IMR-90 (cell line): ENCODE measurements around the gene TBC1D22A. TPM values are rescaled to one million over a fixed set of nuclear protein-coding genes. Genes with fewer than 3 reads are reported as not detected.

Source experiments
- ATAC-seq: fragments of 200-7000 bp; cut with Tn5 transposase; 2 replicates; pipeline ENCODE4 v1.9.1; 2020; ENCODE audit warnings: low read depth, mild to moderate bottlenecking, moderate library complexity
- BruUV-seq: library from RNA; stranded (reverse); fragments of 400-500 nt; replicated peaks from 2 replicates; lab custom pipeline; 2021; lab: Mats Ljungman, UMichigan
- CTCF ChIA-PET: fragments of 300-600 bp; formaldehyde crosslinking; extraction: SDS; loops from one replicate; lab custom pipeline; 2021; ENCODE audit warnings: antibody characterized with exemption; lab: Yijun Ruan, JAX
- POLR2A ChIA-PET: fragments of 300-600 bp; sonication (Branson Sonifier 250); formaldehyde crosslinking; loops from one replicate; lab custom pipeline; 2022; ENCODE audit warnings: antibody characterized with exemption; ENCODE audit not compliant: unreplicated experiment; lab: Charles Lee
- DNase-seq: peaks from one replicate; pipeline ENCODE4 v3.0.0; 2013
- H2AFZ ChIP-seq: replicated peaks from 2 replicates; pipeline ENCODE3; 2013; ENCODE audit warnings: low read length, mild to moderate bottlenecking; ENCODE audit not compliant: poor library complexity
- H2AK5ac ChIP-seq: 2 replicates; pipeline ENCODE4 v1.6.1; 2013; ENCODE audit warnings: low read depth, low read length, inconsistent platforms
- H2AK9ac ChIP-seq: replicated peaks from 2 replicates; pipeline ENCODE3; 2013; ENCODE audit warnings: mild to moderate bottlenecking, low read depth, low read length, moderate library complexity; ENCODE audit not compliant: poor library complexity
- H2BK120ac ChIP-seq: 2 replicates; pipeline ENCODE4 v1.6.1; 2013; ENCODE audit warnings: low read depth, low read length, inconsistent platforms
- H2BK15ac ChIP-seq: 3 replicates; pipeline ENCODE4 v1.6.1; 2013; ENCODE audit warnings: low read depth, low read length, inconsistent platforms
- H2BK20ac ChIP-seq: 2 replicates; pipeline ENCODE4 v1.6.1; 2013; ENCODE audit warnings: low read depth, mild to moderate bottlenecking, inconsistent platforms, low read length, moderate library complexity
- H2BK5ac ChIP-seq: 2 replicates; pipeline ENCODE4 v1.6.1; 2013; ENCODE audit warnings: mild to moderate bottlenecking, low read depth, low read length, inconsistent platforms; ENCODE audit not compliant: poor library complexity, severe bottlenecking
- H3K14ac ChIP-seq: replicated peaks from 2 replicates; pipeline ENCODE4 v1.6.1; 2013; ENCODE audit warnings: low read depth, low read length, inconsistent platforms
- H3K18ac ChIP-seq: 2 replicates; pipeline ENCODE4 v1.6.1; 2013; ENCODE audit warnings: low read depth, low read length, control low read depth
- H3K23ac ChIP-seq: 2 replicates; pipeline ENCODE4 v1.6.1; 2013; ENCODE audit warnings: low read depth, low read length, inconsistent platforms
- H3K27ac ChIP-seq: 2 replicates; pipeline ENCODE4 v1.5.1; 2013; ENCODE audit warnings: mild to moderate bottlenecking, control low read depth, low read length; ENCODE audit not compliant: insufficient read depth
- H3K27me3 ChIP-seq: 2 replicates; pipeline ENCODE4 v1.6.1; 2013; ENCODE audit warnings: low read length; ENCODE audit not compliant: control insufficient read depth, insufficient read depth
- H3K36me3 ChIP-seq: 2 replicates; pipeline ENCODE4 v1.6.1; 2013; ENCODE audit warnings: low read length, mixed read lengths; ENCODE audit not compliant: control insufficient read depth, insufficient read depth
- H3K4ac ChIP-seq: 2 replicates; pipeline ENCODE4 v1.6.1; 2013; ENCODE audit warnings: low read depth, low read length, inconsistent platforms
- H3K4me1 ChIP-seq: 2 replicates; pipeline ENCODE4 v1.6.1; 2013; ENCODE audit warnings: low read length, mixed read lengths; ENCODE audit not compliant: control insufficient read depth, insufficient read depth
- H3K4me2 ChIP-seq: 2 replicates; pipeline ENCODE4 v1.6.1; 2013; ENCODE audit warnings: low read depth, mild to moderate bottlenecking, control low read depth, low read length, moderate library complexity
- H3K4me3 ChIP-seq: 2 replicates; pipeline ENCODE4 v1.5.1; 2013; ENCODE audit warnings: low read depth, mild to moderate bottlenecking, control low read depth, low read length, moderate library complexity; ENCODE audit not compliant: insufficient read depth
- H3K56ac ChIP-seq: 2 replicates; pipeline ENCODE4 v1.6.1; 2013; ENCODE audit warnings: low read length, inconsistent platforms; ENCODE audit not compliant: insufficient read depth; ENCODE audit errors: extremely low read depth
- H3K79me1 ChIP-seq, 2 experiments: 2 replicates each; pipeline ENCODE4 v1.6.1; 2013; ENCODE audit warnings: low read length in 2 of 2, inconsistent platforms in 1 of 2, low read depth in 1 of 2
- H3K9ac ChIP-seq: 2 replicates; pipeline ENCODE4 v1.6.1; 2013; ENCODE audit warnings: low read depth, low read length, control low read depth
- H3K9me1 ChIP-seq: 2 replicates; pipeline ENCODE4 v1.6.1; 2013; ENCODE audit warnings: low read length, inconsistent platforms; ENCODE audit not compliant: insufficient read depth
- H3K9me3 ChIP-seq: 2 replicates; pipeline ENCODE4 v1.6.1; 2013; ENCODE audit warnings: low read length; ENCODE audit not compliant: control insufficient read depth, insufficient read depth
- H4K20me1 ChIP-seq: 2 replicates; pipeline ENCODE4 v1.6.1; 2013; ENCODE audit warnings: low read length, inconsistent platforms; ENCODE audit not compliant: insufficient read depth
- H4K5ac ChIP-seq: 2 replicates; pipeline ENCODE4 v1.6.1; 2013; ENCODE audit warnings: mild to moderate bottlenecking, low read depth, low read length, control low read depth
- H4K8ac ChIP-seq, 2 experiments: 2 replicates each; pipeline ENCODE4 v1.6.1; 2013; ENCODE audit warnings: low read depth in 2 of 2, low read length in 2 of 2, control low read depth in 1 of 2, inconsistent platforms in 1 of 2
- H4K91ac ChIP-seq: 2 replicates; pipeline ENCODE4 v1.6.1; 2013; ENCODE audit warnings: low read depth, low read length, inconsistent platforms; ENCODE audit not compliant: insufficient read depth
- FOS ChIP-seq: fragments of 150-350 bp; IDR thresholded peaks from 2 replicates; pipeline ENCODE4 v1.6.1; 2016; ENCODE audit warnings: low read depth, low read length
- MAFK ChIP-seq: IDR thresholded peaks from 2 replicates; pipeline ENCODE4 v1.6.1; 2012; ENCODE audit warnings: low read depth, low read length, improper control_type of control experiment
- POLR2A ChIP-seq: IDR thresholded peaks from 2 replicates; pipeline ENCODE4 v1.6.1; 2012; ENCODE audit warnings: mild to moderate bottlenecking, low read depth, low read length
- RAD21 ChIP-seq: IDR thresholded peaks from 2 replicates; pipeline ENCODE4 v1.6.1; 2012; ENCODE audit warnings: low read length, improper control_type of control experiment
- SMC3 ChIP-seq: fragments of 150-350 bp; IDR thresholded peaks from 2 replicates; pipeline ENCODE4 v1.6.1; 2016; ENCODE audit warnings: low read depth, mild to moderate bottlenecking, antibody characterized with exemption, low read length, moderate library complexity
- WGBS, 2 experiments: methylation state at CpG; one replicate each; pipeline versions ENCODE4 v1.1.5 to v1.1.7; 2013; ENCODE audit warnings: missing lambda C conversion rate in 2 of 2; ENCODE audit not compliant: insufficient read length in 1 of 2; ENCODE audit errors: extremely low coverage in 2 of 2; 5-methylcytosine and 5-hydroxymethylcytosine counted together
- dilution Hi-C: fragments of 300-500 bp; cut with HindIII; formaldehyde crosslinking; loops from one replicate; pipeline ENCODE4 v1.14.3; 2018; ENCODE audit warnings: low sequenced_read_pairs; ENCODE audit not compliant: unreplicated experiment
- in situ Hi-C: fragments of 300-500 bp; cut with MboI; formaldehyde crosslinking; loops from 3 replicates; pipeline ENCODE4 v1.14.3; 2019; ENCODE audit warnings: low sequenced_read_pairs, inconsistent platforms, mixed read lengths
- intact Hi-C: fragments of 100-400 bp; cut with micrococcal nuclease; formaldehyde crosslinking; loops from 2 replicates; pipeline ENCODE4 v1.10.0; 2022
- polyA plus RNA-seq, 3 experiments: library from polyadenylated mRNA; depleted of rRNA; stranded (reverse); fragments of >200 nt; gene quantifications; 2 replicates each; pipeline ENCODE4 v1.2.3, GENCODE V29; 2012; ENCODE audit warnings: low replicate concordance in 1 of 3
- total RNA-seq: library from RNA; depleted of rRNA; stranded (reverse); fragments of >200 nt; gene quantifications from 2 replicates; pipeline ENCODE4 v1.2.3, GENCODE V29; 2012

TBC1D22A gene
- total and polyA plus RNA-seq, 2 of the 4 experiments (the other 2 are of a cell fraction) = 9.0 to 16.7 TPM

DNA sequence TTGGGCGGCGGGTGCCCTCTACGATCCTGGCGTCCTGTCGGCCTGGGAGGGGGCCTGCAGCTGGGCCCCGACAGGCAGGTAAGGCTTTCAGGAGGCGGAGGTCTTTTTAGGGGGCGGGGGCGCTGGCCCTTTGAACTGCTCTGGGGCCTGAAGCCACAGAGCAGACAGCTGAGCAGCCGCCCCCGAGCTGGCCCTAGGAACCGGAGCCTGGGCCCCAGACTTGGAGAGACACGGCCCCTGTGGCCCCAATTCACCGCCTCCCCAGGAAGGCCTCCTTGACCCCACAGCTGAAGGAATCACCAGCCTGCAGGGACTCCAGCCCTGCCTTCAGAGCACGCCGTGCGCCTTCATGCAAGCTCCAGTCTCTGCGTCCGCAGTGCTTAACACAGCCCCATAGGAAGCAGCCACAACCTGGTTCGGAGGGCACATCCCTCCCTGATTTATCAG lies 23.8 kb upstream of the TBC1D22A start:
- Histone ChIP-seq H3K27ac (peak overlapping the region; percentile 55), H3K23ac (peak overlapping the region; percentile 91), H2BK120ac (peak overlapping the region; percentile 39), H2AFZ (peak overlapping the region; percentile 90), H3K4me2 (peak overlapping the region; percentile 63), H2BK5ac (peak overlapping the region; percentile 69), H3K9ac (peak overlapping the region; percentile 22), H2AK5ac (peak overlapping the region; percentile 95), H3K27me3 (no peaks in the 10 kb centered on the region), H2BK20ac (no peak overlapping the region), H4K91ac (peak overlapping the region; percentile 64), H3K9me3 (no peaks in the 10 kb centered on the region), H3K18ac (peak overlapping the region; percentile 11; the same call in 1 of the 2 replicates), H3K79me1 (peaks cover 14 to 54% of the 10 kb centered on the region in 2 experiments; a peak in 3 of 4 replicates), H3K4me1 (peaks cover 31% of the 10 kb centered on the region), H2AK9ac (peak overlapping the region; percentile 93), H3K4me3 (peak overlapping the region; percentile 94), H4K5ac (peak overlapping the region; percentile 5; the same call in 1 of the 2 replicates), H3K36me3 (no peaks in the 10 kb centered on the region), H4K8ac (peak overlapping the region; percentile 33 to 80; a peak in 3 of 4 replicates), H3K9me1 (peaks cover 19% of the 10 kb centered on the region), H3K56ac (peak overlapping the region; percentile 47; the same call in 1 of the 2 replicates), H3K14ac (peak overlapping the region; percentile 87), H3K4ac (peak overlapping the region; percentile 88), H2BK15ac (0 out of 3 replicates have a peak overlapping the region, but pooled peaks have one; percentile 28), H4K20me1 (peaks cover 36% of the 10 kb centered on the region)
- dilution Hi-C loops (no loop called here), intact Hi-C loops (loop anchor here (5.0 kb wide), 1 partner anchor 1754 kb away; no protein-coding TSS in a partner anchor), in situ Hi-C loops (no loop called here)
- no TSS peak for BruUV-seq
- ChIA-PET POLR2A (interaction anchor here (0.5 kb wide), 1 partner anchor 23 kb away, joined by 3 read pairs; no protein-coding TSS in a partner anchor), CTCF (interaction anchor here (0.6 to 1.5 kb wide), 2 partner anchors 20 to 42 kb away, joined by 6 read pairs; no protein-coding TSS in a partner anchor)
- DNase-seq = peak; percentile 37
- 10% methylated on average over 9 of the region's 20 CpGs; no CpG with 5 or more reads in 1 of the 2 experiments for WGBS, 2 experiments
- TF ChIP-seq SMC3 (no peak), POLR2A (no peak), RAD21 (no peak), MAFK (no peak), FOS (no peak)
- peak; percentile 22 for ATAC-seq
